NCI-H774 (cell line): ENCODE data around the gene NCEH1.
"Not testable (repeated sequence)": the region's sequence is repeated elsewhere in the genome, so short reads cannot be mapped to it uniquely, and the experiment has no call there.

Experiments
- DNase-seq: peaks from one replicate; lab custom pipeline; 2025; lab: John Stamatoyannopoulos, UW

Gene NCEH1

GRCh38 chr3:172612871-172613678, 97.8 kb downstream of the NCEH1 start:
- no peak for DNase-seq

GRCh38 chr3:172609750-172610149, 101.1 kb downstream of the NCEH1 start:
- DNase-seq = no peak

- no peak for DNase-seq
Measured at GRCh38 chr3:172608575-172608974, 102.3 kb downstream of the NCEH1 start.

- DNase-seq = no peak
Measured at GRCh38 chr3:172607305-172608121, 103.4 kb downstream of the NCEH1 start.

- DNase-seq = no peak
Measured at GRCh38 chr3:172606021-172606420, 104.8 kb downstream of the NCEH1 start.

- no peak for DNase-seq
Measured at GRCh38 chr3:172604895-172605646, 105.8 kb downstream of the NCEH1 start.

- DNase-seq = no peak
Measured at GRCh38 chr3:172601066-172601832, 109.6 kb downstream of the NCEH1 start.

- no peak for DNase-seq
Measured at GRCh38 chr3:172600644-172601065, 110.2 kb downstream of the NCEH1 start.

GRCh38 chr3:172598904-172599303, 112.0 kb downstream of the NCEH1 start:
- DNase-seq = no peak

GRCh38 chr3:172596394-172596706, 114.5 kb downstream of the NCEH1 start:
- DNase-seq = no peak

GRCh38 chr3:172595664-172596393, 115.0 kb downstream of the NCEH1 start:
- peak; percentile 56 for DNase-seq

GRCh38 chr3:172594900-172595663, 115.8 kb downstream of the NCEH1 start:
- DNase-seq = not testable (repeated sequence)

- DNase-seq = no peak
Measured at GRCh38 chr3:172592898-172593669, 117.8 kb downstream of the NCEH1 start.

- DNase-seq = no peak
Measured at GRCh38 chr3:172591876-172592771, 118.7 kb downstream of the NCEH1 start.

- DNase-seq = no peak
Measured at GRCh38 chr3:172591125-172591605, 119.7 kb downstream of the NCEH1 start.

- no peak for DNase-seq
Measured at GRCh38 chr3:172586436-172586835, 124.4 kb downstream of the NCEH1 start.

GRCh38 chr3:172585954-172586353, 124.9 kb downstream of the NCEH1 start:
- DNase-seq = no peak

GRCh38 chr3:172582712-172583111, 128.2 kb downstream of the NCEH1 start:
- DNase-seq = no peak
